T-helper 17 cell (primary cell): ENCODE data around the gene C18orf54. TPM values are rescaled to one million over a fixed set of nuclear protein-coding genes. Genes with fewer than 3 reads are reported as not detected.
A peak's percentile ranks its signal among the peaks of the same experiment; 100 is the strongest.
"Not testable (repeated sequence)": the region's sequence is repeated elsewhere in the genome, so short reads cannot be mapped to it uniquely, and the experiment has no call there.

ENCODE experiments used
- ATAC-seq: fragments of 150-1000 bp; cut with Tn5 transposase; 2 replicates; pipeline ENCODE4 v1.10.0; 2021; ENCODE audit warnings: mild to moderate bottlenecking, moderate library complexity
- DNase-seq, 3 donors: peaks; one replicate each; pipeline versions ENCODE4 v3.0.0 to v3.0.0-alpha.2; 2020 to 2021
- H3K9me3 ChIP-seq: one replicate; pipeline ENCODE4 v1.7.0; 2013; ENCODE audit warnings: low read length, mild to moderate bottlenecking; ENCODE audit not compliant: control insufficient read depth, poor library complexity, severe bottlenecking
- H3K27ac Mint-ChIP-seq: one replicate; pipeline ENCODE4 v1.8.0; 2022; ENCODE audit warnings: mild to moderate bottlenecking, moderate library complexity, mixed read lengths
- H3K27me3 Mint-ChIP-seq: one replicate; pipeline ENCODE4 v1.8.0; 2022; ENCODE audit warnings: mixed read lengths
- H3K36me3 Mint-ChIP-seq: one replicate; pipeline ENCODE4 v1.8.0; 2022; ENCODE audit warnings: low read depth, mixed read lengths
- H3K4me1 Mint-ChIP-seq: one replicate; pipeline ENCODE4 v1.8.0; 2022; ENCODE audit warnings: mild to moderate bottlenecking, mixed read lengths
- H3K4me3 Mint-ChIP-seq: one replicate; pipeline ENCODE4 v1.8.0; 2022; ENCODE audit warnings: mild to moderate bottlenecking, moderate library complexity, mixed read lengths
- total RNA-seq, 4 donors: library from RNA in 2 of 4; stranded (reverse) in 2 of 4; gene quantifications; one replicate each; pipeline ENCODE4 v1.2.3 and lab custom pipeline; 2022 to 2026

The C18orf54 gene
- total RNA-seq (1 to 10 TPM in 1 of 2 donors, under 1 TPM in 1; 0.92 to 1.5 TPM), total RNA-seq (lab: John Stamatoyannopoulos, UW) (2.9 to 4.6 reads per million in 2 donors)

DNA sequence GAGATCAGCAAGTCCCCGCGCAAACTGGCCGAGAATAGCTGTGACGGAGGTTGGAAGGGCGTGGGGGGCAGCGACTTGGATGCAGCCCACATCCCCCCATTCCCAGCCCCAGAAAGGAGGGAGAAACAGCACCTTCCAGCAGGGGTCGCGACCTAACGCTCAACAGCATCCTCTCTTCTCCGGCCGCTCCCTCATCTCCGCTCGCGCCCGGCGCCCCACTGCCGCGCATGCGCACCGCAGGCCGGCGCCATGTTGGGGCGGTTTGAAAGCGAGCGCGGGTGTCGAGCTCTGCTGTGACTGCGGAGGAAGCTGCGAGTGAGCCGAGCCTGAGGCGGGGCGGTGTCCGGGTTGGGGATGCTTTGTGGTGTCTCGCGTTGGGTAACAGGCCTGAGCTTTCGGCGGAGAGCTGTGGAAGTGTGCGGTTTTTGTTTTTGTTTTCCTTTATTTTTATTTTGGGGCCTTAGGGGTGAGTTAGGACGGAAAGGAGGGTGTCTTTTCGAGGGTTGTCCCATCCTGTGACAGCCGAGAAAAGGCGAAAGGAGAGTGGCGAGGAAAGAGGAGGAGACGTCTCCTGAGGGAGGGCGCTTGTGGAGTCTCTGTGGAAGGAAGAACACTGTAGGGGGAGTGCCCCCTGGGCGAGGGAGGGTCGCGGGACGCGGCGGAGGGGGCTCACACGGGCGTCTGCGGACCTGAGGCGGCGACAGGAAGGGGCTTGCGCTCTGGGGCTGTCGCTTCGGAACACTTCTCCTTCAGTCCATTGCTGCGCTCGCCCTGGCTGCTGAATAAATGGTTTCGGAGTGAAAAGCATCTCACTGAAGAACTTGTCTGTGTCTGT is at the start of gene C18orf54, which contains the start of gene STARD6:
TSS of gene C18orf54 (plus strand) at position 247 of the 835 bp plus-strand sequence. CDS start 2,667 bp downstream, outside the sequence.
TSS of gene STARD6 (minus strand) at position 199 of the 835 bp plus-strand sequence. CDS start 3,285 bp downstream, outside the sequence.
- Mint-ChIP-seq H3K27ac (peak within 1 kb of the TSS; percentile 98), H3K4me3 (peak within 1 kb of the TSS; percentile 100), H3K27me3 (peaks cover 11% of the 10 kb centered on the region), H3K36me3 (peaks cover 4% of the 10 kb centered on the region), H3K4me1 (peaks cover 13% of the 10 kb centered on the region)
- ATAC-seq (peak; percentile 97), DNase-seq (peak; percentile 84 to 90 (median 86))
- H3K9me3 ChIP-seq = no peaks in the 10 kb centered on the region

DNA sequence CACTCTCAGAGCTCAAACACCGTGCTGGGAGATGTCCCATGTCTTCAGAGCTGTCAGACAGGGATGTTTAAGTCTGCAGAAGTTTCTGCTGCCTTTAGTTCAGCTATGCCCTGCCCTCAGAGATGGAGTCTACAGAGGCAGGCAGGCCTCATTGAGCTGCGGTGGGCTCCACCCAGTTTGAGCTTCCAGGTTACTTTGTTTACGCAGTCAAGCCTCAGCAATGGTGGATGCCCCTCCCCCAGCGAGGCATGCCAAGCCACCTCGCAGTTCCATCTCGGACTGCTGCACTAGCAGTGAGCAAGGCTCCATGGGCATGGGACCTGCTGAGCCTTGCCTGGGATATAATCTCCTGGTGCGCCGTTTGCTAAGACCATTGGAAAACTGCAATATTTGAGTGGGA is 48.1 kb upstream of the C18orf54 start:
- not testable (repeated sequence) for H3K9me3 ChIP-seq, H3K36me3 Mint-ChIP-seq, H3K4me1 Mint-ChIP-seq, H3K27ac Mint-ChIP-seq, DNase-seq, H3K4me3 Mint-ChIP-seq, ATAC-seq, H3K27me3 Mint-ChIP-seq

GRCh38 chr18:54316071-54316820 is 41.5 kb upstream of the C18orf54 start:
- Mint-ChIP-seq H3K27ac (no peak overlapping the region), H3K4me3 (no peak overlapping the region), H3K27me3 (no peaks in the 10 kb centered on the region), H3K36me3 (no peaks in the 10 kb centered on the region), H3K4me1 (peaks cover 3% of the 10 kb centered on the region)
- no peaks in the 10 kb centered on the region for H3K9me3 ChIP-seq
- ATAC-seq (no peak), DNase-seq (no peak)

DNA sequence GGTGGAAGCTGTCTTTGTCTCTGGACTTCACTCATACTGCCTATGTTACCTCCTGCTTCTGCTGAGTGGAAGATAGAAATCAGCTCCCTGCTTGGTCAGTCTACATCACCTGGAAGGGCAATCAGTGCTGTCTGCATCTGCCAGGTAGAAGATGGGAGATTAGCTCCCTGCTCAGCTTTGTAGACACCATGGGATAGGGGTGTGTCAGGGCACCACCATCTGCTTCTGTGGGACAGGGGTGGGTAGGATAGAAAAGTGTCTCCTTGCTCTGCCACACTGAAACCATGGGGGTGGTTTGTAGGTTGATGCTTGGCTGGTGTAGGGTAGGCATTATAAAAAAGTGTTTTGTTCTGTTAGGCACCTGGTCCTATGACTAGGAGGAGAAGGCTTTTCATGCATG is 34.1 kb upstream of the C18orf54 start:
- DNase-seq (no peak), ATAC-seq (no peak)
- Mint-ChIP-seq H3K27ac (no peak overlapping the region), H3K27me3 (no peaks in the 10 kb centered on the region), H3K4me3 (no peak overlapping the region), H3K4me1 (peaks cover 3% of the 10 kb centered on the region), H3K36me3 (no peaks in the 10 kb centered on the region)
- no peaks in the 10 kb centered on the region for H3K9me3 ChIP-seq

DNA sequence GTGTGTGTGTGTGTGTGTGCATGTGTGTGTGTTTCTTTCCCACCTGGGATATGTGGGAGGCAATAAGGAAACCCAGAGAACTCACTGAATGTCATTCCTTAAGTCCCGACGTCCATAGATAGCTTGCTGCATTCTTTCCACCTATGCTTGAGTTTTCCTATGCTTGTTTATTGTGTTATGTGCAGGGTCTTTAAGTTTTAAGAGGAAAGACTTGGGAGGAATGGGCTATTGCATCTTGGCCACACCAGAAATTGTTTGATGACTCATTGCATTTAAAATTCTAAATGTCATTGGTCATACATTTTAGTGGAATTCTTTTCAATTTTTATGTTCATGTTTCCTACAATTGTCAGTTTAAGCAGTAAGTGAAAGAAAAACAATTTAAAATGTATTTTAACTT is 33.7 kb upstream of the C18orf54 start:
- ATAC-seq = no peak

DNA sequence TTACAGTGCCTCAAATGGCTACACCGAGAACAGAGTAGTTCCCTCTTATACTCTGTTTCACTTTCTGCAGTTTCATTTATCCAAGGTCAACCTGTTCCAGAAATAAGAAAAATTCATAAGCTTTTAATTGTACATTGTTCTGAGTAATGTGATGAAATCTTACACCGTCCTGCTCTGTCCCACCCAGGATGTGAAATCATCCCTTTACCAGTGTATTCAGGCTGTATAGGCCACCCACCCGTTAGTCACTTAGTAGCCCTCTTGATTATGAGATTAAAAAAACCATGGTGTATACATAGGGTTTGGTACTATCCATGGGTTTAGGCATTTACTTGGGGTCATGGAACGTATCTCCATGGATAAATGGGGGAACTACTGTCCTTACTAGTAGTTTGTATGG is 29.9 kb upstream of the C18orf54 start:
- ATAC-seq (no peak), DNase-seq (no peak)
- no peak overlapping the region for H3K27ac Mint-ChIP-seq
- no peak overlapping the region for H3K4me3 Mint-ChIP-seq
- no peaks in the 10 kb centered on the region for H3K36me3 Mint-ChIP-seq
- no peaks in the 10 kb centered on the region for H3K9me3 ChIP-seq
- H3K4me1 Mint-ChIP-seq = no peaks in the 10 kb centered on the region
- H3K27me3 Mint-ChIP-seq = no peaks in the 10 kb centered on the region

More for the DNA sequence above, 33.7 kb upstream of the C18orf54 start:
- H3K27me3 Mint-ChIP-seq = no peaks in the 10 kb centered on the region
- H3K27ac Mint-ChIP-seq = no peak overlapping the region
- H3K36me3 Mint-ChIP-seq = no peaks in the 10 kb centered on the region
- no peak overlapping the region for H3K4me3 Mint-ChIP-seq
- DNase-seq = no peak
- H3K9me3 ChIP-seq = no peaks in the 10 kb centered on the region
- H3K4me1 Mint-ChIP-seq = peaks cover 3% of the 10 kb centered on the region

DNA sequence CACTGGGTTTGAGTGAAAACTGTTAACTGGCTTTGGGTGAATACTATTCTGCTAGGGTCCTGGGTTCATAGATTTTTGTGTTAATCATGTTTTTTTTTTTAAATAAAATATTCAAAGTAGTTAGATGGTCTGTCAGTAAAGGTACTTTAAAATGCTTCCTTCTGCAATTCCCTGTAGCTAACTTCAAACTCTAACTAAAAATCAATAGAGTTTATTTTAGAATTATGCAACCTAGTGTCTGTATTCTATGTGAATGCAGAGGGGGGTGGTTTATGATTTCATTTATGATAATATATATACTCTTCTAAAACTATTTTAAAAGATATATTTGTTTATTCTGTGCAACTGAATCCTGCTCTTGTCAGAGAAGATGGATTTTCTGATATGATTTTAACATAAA is 27.9 kb upstream of the C18orf54 start:
- no peaks in the 10 kb centered on the region for H3K9me3 ChIP-seq
- Mint-ChIP-seq H3K4me1 (no peaks in the 10 kb centered on the region), H3K4me3 (no peak overlapping the region), H3K27ac (no peak overlapping the region), H3K36me3 (no peaks in the 10 kb centered on the region), H3K27me3 (no peaks in the 10 kb centered on the region)
- no peak for ATAC-seq
- no peak for DNase-seq

DNA sequence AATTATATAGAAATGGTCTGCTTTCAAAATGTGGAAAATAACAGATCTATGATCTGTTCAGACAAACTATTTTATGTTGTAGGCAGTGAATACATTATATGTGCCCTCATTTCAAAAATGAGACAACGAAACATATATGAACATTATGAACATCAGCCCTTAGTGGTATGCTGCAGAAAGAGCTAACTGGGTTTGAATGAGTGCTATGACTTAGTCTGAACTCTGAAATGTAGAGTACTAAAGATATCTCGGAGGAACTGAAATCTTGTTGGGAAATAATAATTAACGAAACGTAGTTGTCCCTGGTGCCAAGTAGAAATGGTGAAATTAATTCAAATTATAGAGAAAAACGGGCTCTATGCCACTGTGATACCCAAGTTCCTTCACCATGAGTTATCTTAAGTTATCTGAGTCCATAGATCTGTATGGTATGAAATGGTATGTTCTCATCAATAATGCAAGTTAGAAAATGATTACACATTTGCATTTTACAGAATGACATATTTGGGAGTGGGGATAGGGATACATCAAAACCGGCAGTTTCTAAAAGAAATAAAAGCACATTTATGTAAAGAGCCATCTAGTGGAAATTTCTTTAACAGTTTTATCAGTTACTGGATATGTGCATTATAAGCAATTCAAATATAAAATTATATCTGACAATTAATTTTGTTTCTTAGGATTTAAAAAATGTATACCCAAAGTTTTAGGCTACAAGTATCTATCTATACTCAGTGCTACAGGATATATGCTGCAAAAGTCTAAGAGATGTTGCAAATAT is 26.7 kb upstream of the C18orf54 start:
- Mint-ChIP-seq H3K36me3 (peaks cover 2% of the 10 kb centered on the region), H3K4me1 (no peaks in the 10 kb centered on the region), H3K27me3 (no peaks in the 10 kb centered on the region), H3K4me3 (no peak overlapping the region), H3K27ac (no peak overlapping the region)
- ATAC-seq (no peak), DNase-seq (no peak)
- no peaks in the 10 kb centered on the region for H3K9me3 ChIP-seq

- no peak for DNase-seq
- H3K9me3 ChIP-seq = no peaks in the 10 kb centered on the region
- Mint-ChIP-seq H3K27me3 (peaks cover 12% of the 10 kb centered on the region), H3K27ac (peak overlapping the region; percentile 5), H3K4me1 (no peaks in the 10 kb centered on the region), H3K4me3 (no peak overlapping the region), H3K36me3 (peaks cover 5% of the 10 kb centered on the region)
- ATAC-seq = no peak
Observed at GRCh38 chr18:54335638-54336173, 22.0 kb upstream of the C18orf54 start.

- DNase-seq (no peak), ATAC-seq (no peak)
- Mint-ChIP-seq H3K36me3 (peaks cover 5% of the 10 kb centered on the region), H3K4me3 (no peak overlapping the region), H3K27me3 (peaks cover 12% of the 10 kb centered on the region), H3K27ac (no peak overlapping the region), H3K4me1 (no peaks in the 10 kb centered on the region)
- H3K9me3 ChIP-seq = no peaks in the 10 kb centered on the region
Observed at GRCh38 chr18:54338230-54338629, 19.5 kb upstream of the C18orf54 start.

- Mint-ChIP-seq H3K4me3 (no peak overlapping the region), H3K27ac (no peak overlapping the region)
- no peaks in the 10 kb centered on the region for H3K9me3 ChIP-seq
Observed at GRCh38 chr18:54351186-54351585, 6.5 kb upstream of the C18orf54 start.

GRCh38 chr18:54357082-54357659 is 535 bp upstream of the C18orf54 start:
- peaks cover 11% of the 10 kb centered on the region for H3K27me3 Mint-ChIP-seq
- peak overlapping the region; percentile 98 for H3K27ac Mint-ChIP-seq
- H3K4me3 Mint-ChIP-seq = peak overlapping the region; percentile 100
- H3K9me3 ChIP-seq = no peaks in the 10 kb centered on the region
- ATAC-seq (peak; percentile 10), DNase-seq (no peak)
- peaks cover 5% of the 10 kb centered on the region for H3K36me3 Mint-ChIP-seq
- peaks cover 13% of the 10 kb centered on the region for H3K4me1 Mint-ChIP-seq

More at GRCh38 chr18:54351186-54351585, 6.5 kb upstream of the C18orf54 start:
- H3K36me3 Mint-ChIP-seq = peaks cover 2% of the 10 kb centered on the region
- DNase-seq (no peak), ATAC-seq (no peak)
- H3K27me3 Mint-ChIP-seq = peaks cover 13% of the 10 kb centered on the region
- H3K4me1 Mint-ChIP-seq = no peaks in the 10 kb centered on the region
